HTERT RPE-1 (cell line): ENCODE results near the gene IMMP2L.

Experiments used
- in situ Hi-C: fragments of 300-500 bp; cut with MboI; formaldehyde crosslinking; loops from 4 replicates; pipeline ENCODE4 v1.14.3; 2020; ENCODE audit warnings: low sequenced_read_pairs

Gene IMMP2L

DNA sequence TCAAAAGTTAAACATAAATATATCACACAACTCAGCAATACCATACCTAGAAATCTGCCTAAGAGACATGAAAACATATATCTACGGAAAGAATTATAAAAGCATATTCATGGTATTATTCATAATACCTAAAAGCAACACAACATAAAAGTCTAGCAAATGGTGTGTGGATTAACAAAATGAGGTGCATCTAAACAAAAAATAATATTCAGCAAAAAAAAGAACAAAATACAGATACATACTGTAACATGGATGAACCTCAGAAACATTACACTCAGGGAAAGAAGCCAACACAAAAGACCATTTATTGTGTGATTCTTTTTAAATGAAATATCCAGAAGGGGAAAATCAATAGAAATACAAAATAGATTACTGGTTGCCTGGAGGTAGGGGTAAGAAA, 155.0 kb downstream of the IMMP2L start:
- in situ Hi-C loops, result no loop called here

DNA sequence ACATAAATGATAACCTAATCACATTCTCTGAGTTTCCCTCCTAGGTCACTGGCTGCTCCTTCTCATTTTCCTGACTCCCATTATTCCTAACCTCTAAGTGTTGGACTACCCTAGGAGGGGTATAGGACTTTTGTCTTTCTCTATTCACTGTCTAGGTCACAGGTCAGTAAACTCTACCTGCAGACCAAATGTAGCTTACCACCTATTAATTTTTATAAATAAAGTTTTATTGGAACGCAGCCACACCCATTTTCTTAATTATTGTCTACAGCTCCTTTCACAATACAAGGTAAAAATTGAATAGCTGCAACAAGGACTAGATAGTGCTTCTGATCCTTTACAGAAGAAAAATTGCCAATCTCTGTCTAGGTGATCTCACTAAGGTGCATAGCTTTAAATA, 156.7 kb downstream of the IMMP2L start:
- in situ Hi-C loops, result no loop called here

DNA sequence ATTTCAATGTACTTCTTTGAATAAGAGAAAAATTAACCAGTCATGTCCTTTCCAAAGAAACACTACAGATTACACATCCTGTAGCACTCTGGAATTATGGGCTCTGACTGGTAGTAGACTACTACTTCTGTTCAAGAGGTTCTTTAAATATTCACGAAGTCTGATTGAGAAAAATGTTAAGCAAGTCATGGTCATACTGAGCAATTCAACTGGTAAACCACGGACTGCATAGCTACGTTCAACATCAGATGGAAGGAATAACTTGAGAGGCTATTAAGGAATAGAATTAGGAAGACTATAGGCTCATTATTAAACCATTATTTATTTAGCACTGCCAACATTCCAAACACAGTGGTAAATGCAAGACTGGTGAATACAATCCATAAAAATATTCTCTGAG, 160.8 kb downstream of the IMMP2L start:
- in situ Hi-C loops, result no loop called here

DNA sequence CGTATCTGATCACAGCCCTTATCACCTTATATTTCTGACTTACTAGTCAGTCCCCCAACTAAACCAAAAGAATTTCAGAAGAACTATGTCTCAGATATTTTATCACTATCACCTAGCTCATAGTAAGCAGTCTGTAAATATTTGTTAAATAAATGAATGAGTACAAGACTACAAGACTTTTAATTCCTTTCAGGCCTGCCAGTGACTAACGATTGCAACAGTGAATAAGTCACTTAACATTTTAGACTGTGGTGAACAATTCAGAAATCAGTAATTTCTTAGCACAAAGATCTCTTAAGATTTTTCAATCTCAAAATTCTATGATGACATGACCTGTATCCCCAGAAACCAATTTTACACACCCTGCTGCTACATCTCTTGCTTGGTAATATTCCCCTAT, 162.2 kb downstream of the IMMP2L start:
- in situ Hi-C loops, result no loop called here

DNA sequence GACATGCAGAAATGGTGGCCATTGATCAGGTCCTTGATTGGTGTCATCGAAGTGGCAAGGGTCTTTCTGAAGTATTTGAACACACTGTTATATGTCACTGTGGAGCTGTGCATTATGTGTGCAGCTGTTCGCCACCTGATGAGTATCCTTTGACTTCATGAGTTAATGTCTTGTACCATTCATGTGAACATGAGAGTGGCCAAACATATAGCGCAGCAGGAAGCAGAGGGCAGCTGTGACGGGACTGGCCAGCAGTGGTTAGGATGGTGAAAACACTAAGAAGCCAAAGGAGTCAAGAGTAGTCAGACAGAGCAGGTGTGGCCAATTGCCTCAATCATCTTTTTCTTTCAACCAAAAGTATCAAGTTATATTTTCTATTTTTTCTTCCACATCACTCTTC, 167.4 kb downstream of the IMMP2L start:
- in situ Hi-C loops, result no loop called here

DNA sequence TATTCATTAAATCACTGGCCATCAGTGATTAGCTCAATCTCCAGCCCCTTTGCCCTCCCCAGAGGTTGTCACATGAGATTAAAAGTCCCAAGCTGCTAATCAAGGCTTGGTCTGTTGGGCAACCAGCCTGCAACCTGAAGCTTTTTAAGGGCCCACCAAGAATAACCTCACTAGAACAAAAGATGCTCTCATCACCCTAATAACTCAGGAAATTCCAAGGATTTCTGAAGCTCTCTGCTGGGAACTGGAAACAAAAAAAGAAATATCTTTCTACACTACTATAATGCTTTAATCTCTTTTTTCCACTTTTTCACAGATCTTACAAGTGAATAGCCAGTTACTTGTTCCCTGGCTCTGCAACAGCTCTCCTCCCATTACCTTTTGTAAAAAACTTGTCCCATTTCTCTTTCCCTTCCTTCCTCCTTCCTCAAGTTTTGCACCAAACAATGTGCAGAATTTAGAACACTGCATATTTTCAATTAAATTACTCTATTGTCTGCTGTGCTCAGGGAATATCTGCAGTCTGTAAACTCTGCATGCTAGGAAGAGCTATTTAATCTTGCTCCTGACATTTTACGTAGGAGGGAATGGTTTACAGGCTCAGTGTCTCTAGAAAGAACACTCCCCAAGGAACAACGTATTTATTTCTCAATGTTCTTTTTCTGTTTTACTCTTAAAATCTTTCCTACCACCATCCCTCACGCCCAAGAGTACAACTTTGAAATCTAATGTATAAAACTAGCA, 169.1 kb downstream of the IMMP2L start:
- in situ Hi-C loops, result no loop called here

DNA sequence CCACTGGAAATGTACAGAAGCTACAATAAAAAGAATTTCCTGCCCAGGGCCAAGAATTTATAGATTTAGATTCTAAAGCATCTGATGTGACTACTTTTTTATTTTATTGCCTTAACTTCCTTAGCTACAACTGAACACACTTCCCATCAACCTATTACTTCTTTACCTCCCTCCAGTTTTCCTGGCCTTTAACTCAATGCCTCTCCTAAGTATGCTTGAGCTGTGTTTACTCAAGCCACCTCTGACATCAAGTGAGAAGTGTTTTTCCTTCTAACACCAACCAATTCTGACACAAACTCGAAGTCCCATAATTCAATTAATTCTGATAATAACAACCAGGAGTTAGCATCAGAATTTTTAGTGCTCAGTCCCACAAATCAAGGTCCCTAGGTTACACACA, 170.0 kb downstream of the IMMP2L start:
- in situ Hi-C loops, result no loop called here

DNA sequence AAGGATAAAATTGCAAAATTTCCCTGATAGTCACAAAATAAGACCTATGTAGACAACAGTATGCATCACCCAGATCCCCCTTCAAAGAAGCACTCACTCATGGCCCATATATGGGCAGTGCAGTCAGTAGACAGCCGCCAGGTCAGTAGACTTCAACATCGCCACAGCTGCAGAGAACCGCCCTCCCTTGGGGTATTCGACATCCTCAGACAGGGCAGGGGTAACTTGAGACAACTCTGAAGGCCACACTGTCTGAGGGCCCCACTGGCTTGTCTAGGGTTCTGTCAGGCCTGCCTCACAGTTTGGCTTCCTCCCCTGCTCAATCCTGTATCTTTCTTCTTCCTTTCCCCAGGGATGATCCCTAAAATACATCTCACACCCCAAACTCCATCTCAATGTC, 172.3 kb downstream of the IMMP2L start:
- in situ Hi-C loops, result no loop called here

GRCh38 chr7:111388912-111389311, 173.4 kb downstream of the IMMP2L start:
- in situ Hi-C loops, result no loop called here

DNA sequence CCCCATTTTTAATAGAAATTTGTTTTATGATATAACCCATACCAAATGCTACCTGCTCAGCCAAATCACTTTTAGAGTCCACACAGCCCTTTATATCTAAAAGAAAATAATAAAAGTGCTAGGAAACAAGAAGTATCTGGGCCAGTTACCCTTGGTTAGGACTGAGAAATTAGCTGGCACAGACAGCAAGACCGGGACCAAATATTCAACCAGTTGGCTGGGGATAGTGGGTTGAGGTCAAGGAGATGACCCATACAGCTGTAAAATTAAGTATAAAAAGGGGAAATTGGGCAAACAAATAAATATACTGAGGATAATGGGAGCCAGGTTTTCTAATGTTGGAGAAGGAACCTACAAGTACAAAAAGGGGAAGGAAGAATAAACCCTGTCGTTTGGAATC, 174.3 kb downstream of the IMMP2L start:
- in situ Hi-C loops, result no loop called here

DNA sequence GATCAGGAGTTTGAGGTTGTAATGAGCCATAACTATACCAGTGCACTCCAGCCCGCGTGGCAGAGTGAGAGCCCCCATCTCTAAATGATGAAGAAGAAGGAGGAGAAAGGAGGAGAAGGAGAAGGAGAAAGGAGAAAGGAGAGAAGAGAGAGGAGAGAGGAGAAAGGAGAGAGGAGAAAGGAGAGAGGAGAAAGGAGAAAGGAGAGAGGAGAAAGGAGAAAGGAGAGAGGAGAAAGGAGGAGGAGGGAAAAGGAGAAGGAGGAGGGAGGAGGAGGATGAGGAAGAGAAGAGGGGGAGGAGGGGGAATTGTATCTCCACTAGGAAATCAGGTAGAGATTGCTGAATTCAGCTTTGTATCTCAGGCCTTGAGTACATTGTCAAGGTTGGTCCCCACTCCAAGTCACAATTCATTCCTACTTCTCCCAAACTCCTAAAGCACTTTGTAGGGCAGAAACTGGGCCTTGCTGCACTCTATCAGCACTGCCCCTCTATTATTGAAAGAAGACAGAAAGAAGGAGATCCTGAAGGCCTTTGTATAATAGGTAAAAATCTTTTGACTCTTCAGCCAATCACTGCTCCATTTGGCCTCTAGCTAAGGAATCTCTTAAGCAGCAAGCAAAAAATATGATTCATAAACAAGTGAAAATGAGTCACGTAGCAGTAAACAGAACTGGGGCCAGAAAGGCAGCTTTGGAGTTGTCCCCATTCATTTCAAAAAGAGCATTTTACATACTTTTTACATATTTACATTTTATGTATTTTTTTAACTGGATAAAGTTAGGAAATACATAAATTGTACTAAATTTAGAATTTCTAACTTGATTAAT, 178.0 kb downstream of the IMMP2L start:
- in situ Hi-C loops, result no loop called here

DNA sequence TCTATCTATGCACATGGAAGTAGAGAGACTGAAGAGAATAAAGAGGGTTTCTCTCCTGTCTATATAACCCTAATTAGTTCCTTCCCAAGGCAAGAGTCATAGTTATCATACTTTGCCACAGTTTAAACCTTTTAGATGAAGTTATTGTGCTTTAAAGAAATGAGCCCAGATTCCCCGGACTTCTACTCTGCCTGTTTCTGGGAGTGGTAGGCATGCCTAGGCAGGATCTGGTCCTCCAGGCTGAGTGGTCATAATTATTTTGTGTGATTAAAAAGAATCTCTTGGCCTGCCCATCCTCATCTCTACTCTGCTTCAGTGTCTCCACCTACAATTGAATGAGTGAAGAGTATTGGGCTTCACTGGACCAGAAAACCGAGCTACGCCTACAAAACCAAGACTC, 179.2 kb downstream of the IMMP2L start:
- in situ Hi-C loops, result no loop called here

GRCh38 chr7:111381590-111381989, 180.7 kb downstream of the IMMP2L start:
- in situ Hi-C loops, result no loop called here

GRCh38 chr7:111380945-111381344, 181.3 kb downstream of the IMMP2L start:
- in situ Hi-C loops, result no loop called here

DNA sequence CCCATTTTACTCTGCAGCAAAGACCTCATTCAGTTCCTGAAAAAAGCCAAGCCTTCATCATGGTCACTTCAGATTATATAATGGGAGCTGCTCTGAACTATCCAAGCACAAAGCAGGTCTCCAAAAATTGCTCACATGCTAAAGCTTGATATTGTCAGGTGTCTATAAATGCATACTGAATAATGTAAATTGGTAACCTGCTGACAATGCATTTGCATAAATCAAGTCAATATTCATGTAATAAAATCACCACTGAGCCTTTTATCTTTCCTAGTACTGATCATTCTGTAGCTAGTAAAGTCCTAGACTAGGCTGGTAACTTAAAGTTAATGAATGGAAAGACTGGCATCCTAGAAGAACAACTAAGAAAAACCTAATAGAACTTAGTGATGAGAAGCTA, 188.3 kb downstream of the IMMP2L start:
- in situ Hi-C loops, result no loop called here

DNA sequence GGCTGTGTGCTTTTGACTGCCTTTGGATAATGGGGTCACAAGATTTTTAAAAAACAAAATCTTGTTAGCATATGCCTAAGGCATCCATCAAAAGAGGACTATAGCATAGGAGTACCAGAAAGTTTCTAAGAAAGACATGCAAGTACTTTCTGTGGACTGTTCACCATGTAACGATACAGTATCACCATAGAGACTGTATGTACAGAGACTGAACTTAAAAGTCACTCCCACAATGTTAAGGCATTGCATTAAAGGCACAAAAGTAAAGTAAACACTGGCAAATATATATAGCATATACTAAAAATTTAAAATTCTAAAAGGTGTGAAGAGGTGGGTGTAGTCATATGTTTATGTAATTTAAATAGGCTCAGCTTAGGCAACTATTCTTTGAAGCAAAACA, 190.9 kb downstream of the IMMP2L start:
- in situ Hi-C loops, result no loop called here

- in situ Hi-C loops, result no loop called here
Measured at GRCh38 chr7:111370002-111370401, 192.3 kb downstream of the IMMP2L start.

- in situ Hi-C loops, result no loop called here
Measured at GRCh38 chr7:111368381-111369065, 193.8 kb downstream of the IMMP2L start.

- in situ Hi-C loops, result no loop called here
Measured at GRCh38 chr7:111364413-111364812, 197.9 kb downstream of the IMMP2L start.

DNA sequence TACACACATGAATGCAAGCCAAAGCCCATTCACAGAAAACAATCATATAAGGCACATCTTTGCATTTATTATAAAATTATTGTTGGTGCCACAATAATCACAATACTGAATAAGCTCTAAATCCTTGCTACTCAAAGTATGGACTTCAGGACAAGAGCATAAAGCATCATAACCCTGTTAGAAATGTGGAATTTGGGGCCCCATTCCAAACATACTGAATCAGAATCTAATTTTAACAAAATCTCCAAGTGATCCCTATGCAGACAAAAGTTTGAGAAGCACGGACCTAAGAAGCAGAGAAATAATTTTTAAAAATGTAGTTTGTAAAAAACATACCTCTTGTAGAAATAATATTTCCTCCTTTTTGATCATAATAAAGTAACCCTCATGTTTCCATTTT, 199.2 kb downstream of the IMMP2L start:
- in situ Hi-C loops, result no loop called here

GRCh38 chr7:111362506-111363054, 199.7 kb downstream of the IMMP2L start:
- in situ Hi-C loops, result no loop called here

- in situ Hi-C loops, result no loop called here
Measured at GRCh38 chr7:111358915-111359314, 203.4 kb downstream of the IMMP2L start.
